T-helper 1 cell treated with Interleukin-12 subunit alpha and Interleukin-12 subunit beta and Interleukin-4 antibody, amounts not matched to agents 30 μg/mL and 1 μg/mL, for 36 hours (primary cell): ENCODE measurements around the gene DIP2C.

ENCODE experiments used
- H3K27ac Mint-ChIP-seq: one replicate; pipeline ENCODE4 v1.8.0; 2021; ENCODE audit warnings: mild to moderate bottlenecking, mixed read lengths
- H3K27me3 Mint-ChIP-seq: one replicate; pipeline ENCODE4 v1.8.0; 2021; ENCODE audit warnings: low read depth, mixed read lengths
- H3K36me3 Mint-ChIP-seq: one replicate; pipeline ENCODE4 v1.8.0; 2021; ENCODE audit warnings: low read depth, mixed read lengths
- H3K4me1 Mint-ChIP-seq: one replicate; pipeline ENCODE4 v1.8.0; 2021; ENCODE audit warnings: low read depth, mixed read lengths
- H3K4me3 Mint-ChIP-seq: one replicate; pipeline ENCODE4 v1.8.0; 2021; ENCODE audit warnings: mild to moderate bottlenecking, moderate library complexity, mixed read lengths
- H3K9me3 Mint-ChIP-seq: one replicate; pipeline ENCODE4 v1.8.0; 2021; ENCODE audit warnings: mixed read lengths

The DIP2C gene

GRCh38 chr10:628386-629045 is 61.0 kb downstream of the DIP2C start:
- Mint-ChIP-seq H3K27me3 (peaks cover 4% of the 10 kb centered on the region), H3K9me3 (no peaks in the 10 kb centered on the region), H3K4me3 (no peak overlapping the region), H3K27ac (peak overlapping the region; percentile 55), H3K4me1 (no peaks in the 10 kb centered on the region), H3K36me3 (no peaks in the 10 kb centered on the region)

GRCh38 chr10:627032-627992 is 62.2 kb downstream of the DIP2C start:
- no peaks in the 10 kb centered on the region for H3K36me3 Mint-ChIP-seq
- H3K27ac Mint-ChIP-seq = no peak overlapping the region
- no peaks in the 10 kb centered on the region for H3K9me3 Mint-ChIP-seq
- no peak overlapping the region for H3K4me3 Mint-ChIP-seq
- H3K4me1 Mint-ChIP-seq = no peaks in the 10 kb centered on the region
- H3K27me3 Mint-ChIP-seq = peaks cover 4% of the 10 kb centered on the region

GRCh38 chr10:625751-626711 is 63.4 kb downstream of the DIP2C start:
- Mint-ChIP-seq H3K4me3 (no peak overlapping the region), H3K9me3 (no peaks in the 10 kb centered on the region), H3K36me3 (no peaks in the 10 kb centered on the region), H3K27ac (no peak overlapping the region), H3K27me3 (peaks cover 9% of the 10 kb centered on the region), H3K4me1 (no peaks in the 10 kb centered on the region)

GRCh38 chr10:625333-625696 is 64.2 kb downstream of the DIP2C start:
- no peaks in the 10 kb centered on the region for H3K9me3 Mint-ChIP-seq
- H3K27me3 Mint-ChIP-seq = peaks cover 10% of the 10 kb centered on the region
- H3K4me1 Mint-ChIP-seq = peaks cover under 1% of the 10 kb centered on the region
- no peaks in the 10 kb centered on the region for H3K36me3 Mint-ChIP-seq
- H3K4me3 Mint-ChIP-seq = no peak overlapping the region
- no peak overlapping the region for H3K27ac Mint-ChIP-seq

GRCh38 chr10:624605-625332 is 64.7 kb downstream of the DIP2C start:
- H3K27me3 Mint-ChIP-seq = peaks cover 16% of the 10 kb centered on the region
- H3K36me3 Mint-ChIP-seq = no peaks in the 10 kb centered on the region
- H3K4me1 Mint-ChIP-seq = peaks cover 2% of the 10 kb centered on the region
- no peak overlapping the region for H3K4me3 Mint-ChIP-seq
- H3K27ac Mint-ChIP-seq = no peak overlapping the region
- H3K9me3 Mint-ChIP-seq = no peaks in the 10 kb centered on the region

GRCh38 chr10:624312-624604 is 65.2 kb downstream of the DIP2C start:
- H3K36me3 Mint-ChIP-seq = no peaks in the 10 kb centered on the region
- no peak overlapping the region for H3K27ac Mint-ChIP-seq
- no peak overlapping the region for H3K4me3 Mint-ChIP-seq
- peaks cover 2% of the 10 kb centered on the region for H3K4me1 Mint-ChIP-seq
- no peaks in the 10 kb centered on the region for H3K9me3 Mint-ChIP-seq
- peaks cover 17% of the 10 kb centered on the region for H3K27me3 Mint-ChIP-seq

GRCh38 chr10:623477-624311 is 65.8 kb downstream of the DIP2C start:
- Mint-ChIP-seq H3K4me3 (no peak overlapping the region), H3K4me1 (peaks cover 2% of the 10 kb centered on the region), H3K36me3 (no peaks in the 10 kb centered on the region), H3K27ac (no peak overlapping the region), H3K27me3 (peaks cover 13% of the 10 kb centered on the region), H3K9me3 (no peaks in the 10 kb centered on the region)

- Mint-ChIP-seq H3K4me1 (peaks cover 2% of the 10 kb centered on the region), H3K4me3 (no peak overlapping the region), H3K27ac (no peak overlapping the region), H3K36me3 (no peaks in the 10 kb centered on the region), H3K9me3 (no peaks in the 10 kb centered on the region), H3K27me3 (peaks cover 13% of the 10 kb centered on the region)
Observed at GRCh38 chr10:623014-623413, 66.5 kb downstream of the DIP2C start.

GRCh38 chr10:621981-622740 is 67.3 kb downstream of the DIP2C start:
- H3K27ac Mint-ChIP-seq = no peak overlapping the region
- H3K27me3 Mint-ChIP-seq = peaks cover 13% of the 10 kb centered on the region
- H3K36me3 Mint-ChIP-seq = no peaks in the 10 kb centered on the region
- peaks cover 2% of the 10 kb centered on the region for H3K4me1 Mint-ChIP-seq
- H3K4me3 Mint-ChIP-seq = no peak overlapping the region
- no peaks in the 10 kb centered on the region for H3K9me3 Mint-ChIP-seq

GRCh38 chr10:621513-621912 is 68.0 kb downstream of the DIP2C start:
- Mint-ChIP-seq H3K27ac (no peak overlapping the region), H3K9me3 (no peaks in the 10 kb centered on the region), H3K36me3 (no peaks in the 10 kb centered on the region), H3K27me3 (peaks cover 13% of the 10 kb centered on the region), H3K4me1 (peaks cover 2% of the 10 kb centered on the region), H3K4me3 (no peak overlapping the region)

- Mint-ChIP-seq H3K4me3 (no peak overlapping the region), H3K36me3 (no peaks in the 10 kb centered on the region), H3K9me3 (no peaks in the 10 kb centered on the region), H3K27ac (no peak overlapping the region), H3K27me3 (peaks cover 13% of the 10 kb centered on the region), H3K4me1 (peaks cover 2% of the 10 kb centered on the region)
Observed at GRCh38 chr10:620971-621370, 68.5 kb downstream of the DIP2C start.

- H3K9me3 Mint-ChIP-seq = no peaks in the 10 kb centered on the region
- H3K27me3 Mint-ChIP-seq = peaks cover 13% of the 10 kb centered on the region
- H3K27ac Mint-ChIP-seq = no peak overlapping the region
- peaks cover 2% of the 10 kb centered on the region for H3K4me1 Mint-ChIP-seq
- H3K36me3 Mint-ChIP-seq = no peaks in the 10 kb centered on the region
- H3K4me3 Mint-ChIP-seq = no peak overlapping the region
Observed at GRCh38 chr10:620417-620816, 69.1 kb downstream of the DIP2C start.

- H3K36me3 Mint-ChIP-seq = no peaks in the 10 kb centered on the region
- H3K4me1 Mint-ChIP-seq = peaks cover 2% of the 10 kb centered on the region
- peaks cover 13% of the 10 kb centered on the region for H3K27me3 Mint-ChIP-seq
- H3K9me3 Mint-ChIP-seq = no peaks in the 10 kb centered on the region
- no peak overlapping the region for H3K27ac Mint-ChIP-seq
- H3K4me3 Mint-ChIP-seq = no peak overlapping the region
Observed at GRCh38 chr10:619710-620109, 69.8 kb downstream of the DIP2C start.
